A549 (cell line): ENCODE measurements around the gene GNG12.

ENCODE experiments used
- CTCF ChIP-seq: fragments of >200 bp; sonication (Bioruptor Twin); formaldehyde crosslinking; IDR thresholded peaks from 3 replicates; pipeline ENCODE4 v1.5.1; 2016
- REST ChIP-seq: fragments of 200-600 bp; sonication (generic); IDR thresholded peaks from 2 replicates; pipeline ENCODE4 v1.6.1; 2016; ENCODE audit warnings: antibody characterized with exemption, mild to moderate bottlenecking, moderate library complexity

- no peak for TF ChIP-seq CTCF
- no peak for TF ChIP-seq REST
Observed at GRCh38 chr1:67690018-67690363, 143.3 kb downstream of the GNG12 start.
